ENCODE results near the gene CYB5RL. TPM values are rescaled to one million over a fixed set of nuclear protein-coding genes. Genes with fewer than 3 reads are reported as not detected.

The CYB5RL gene
- total RNA-seq, 1 donor from 2014 or later, result 16.0 TPM

DNA sequence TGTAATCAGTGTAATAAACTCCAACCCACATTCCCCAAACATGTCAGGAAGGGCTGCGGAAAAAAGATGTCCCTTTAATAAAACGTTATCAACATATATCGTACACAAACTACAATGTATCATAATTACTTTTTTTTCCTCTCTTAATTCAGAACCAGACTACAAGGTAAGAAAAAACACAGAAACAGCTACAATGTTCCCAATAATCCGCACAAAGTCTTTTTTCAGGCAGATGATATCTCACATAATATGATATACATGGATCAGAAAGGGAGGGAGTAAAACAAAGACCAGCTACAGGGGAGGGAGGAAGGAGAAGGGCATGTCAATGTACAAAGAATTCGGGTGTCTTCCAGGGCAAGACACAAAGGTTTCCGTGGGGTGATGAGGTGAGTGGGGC is 25.5 kb upstream of the CYB5RL start:
- Mint-ChIP-seq H3K27me3 (ENCODE audit: low read depth) (peaks cover 9% of the 10 kb centered on the region), H3K4me1 (peaks cover 47% of the 10 kb centered on the region), H3K36me3 (ENCODE audit: low read depth) (peaks cover 14% of the 10 kb centered on the region), H3K9me3 (no peaks in the 10 kb centered on the region), H3K27ac (ENCODE audit: unreplicated experiment) (peak overlapping the region; percentile 12), H3K4me3 (peak overlapping the region; percentile 27)
- TF ChIP-seq, protein P1, sequence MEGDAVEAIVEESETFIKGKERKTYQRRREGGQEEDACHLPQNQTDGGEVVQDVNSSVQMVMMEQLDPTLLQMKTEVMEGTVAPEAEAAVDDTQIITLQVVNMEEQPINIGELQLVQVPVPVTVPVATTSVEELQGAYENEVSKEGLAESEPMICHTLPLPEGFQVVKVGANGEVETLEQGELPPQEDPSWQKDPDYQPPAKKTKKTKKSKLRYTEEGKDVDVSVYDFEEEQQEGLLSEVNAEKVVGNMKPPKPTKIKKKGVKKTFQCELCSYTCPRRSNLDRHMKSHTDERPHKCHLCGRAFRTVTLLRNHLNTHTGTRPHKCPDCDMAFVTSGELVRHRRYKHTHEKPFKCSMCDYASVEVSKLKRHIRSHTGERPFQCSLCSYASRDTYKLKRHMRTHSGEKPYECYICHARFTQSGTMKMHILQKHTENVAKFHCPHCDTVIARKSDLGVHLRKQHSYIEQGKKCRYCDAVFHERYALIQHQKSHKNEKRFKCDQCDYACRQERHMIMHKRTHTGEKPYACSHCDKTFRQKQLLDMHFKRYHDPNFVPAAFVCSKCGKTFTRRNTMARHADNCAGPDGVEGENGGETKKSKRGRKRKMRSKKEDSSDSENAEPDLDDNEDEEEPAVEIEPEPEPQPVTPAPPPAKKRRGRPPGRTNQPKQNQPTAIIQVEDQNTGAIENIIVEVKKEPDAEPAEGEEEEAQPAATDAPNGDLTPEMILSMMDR (conservative IDR thresholded peaks at IDR 0.05), result no peak
- DNase-seq (ENCODE audit: low read depth, low spot score), result no peak

DNA sequence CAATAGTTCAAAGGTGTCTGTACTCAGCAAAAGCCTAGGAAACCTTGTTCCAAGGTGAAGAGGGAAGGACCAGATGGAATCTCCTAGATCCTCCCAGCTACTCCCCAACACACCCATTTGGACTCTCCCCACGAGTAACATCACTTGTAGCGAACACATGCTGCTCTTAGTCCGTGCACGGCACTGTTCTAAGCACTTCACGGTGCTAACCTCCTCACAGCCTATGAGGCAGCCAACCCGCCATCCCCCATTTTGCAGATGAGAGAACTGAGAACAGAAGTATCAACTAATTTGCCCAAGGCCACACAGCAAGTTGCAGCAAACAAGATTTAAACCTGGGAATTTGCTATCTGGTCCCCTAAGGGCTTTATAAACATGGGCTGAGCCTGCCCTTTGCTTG is 24.4 kb upstream of the CYB5RL start:
- H3K27me3 Mint-ChIP-seq (ENCODE audit: low read depth), result peaks cover 9% of the 10 kb centered on the region
- peaks cover 51% of the 10 kb centered on the region for H3K4me1 Mint-ChIP-seq
- peak overlapping the region; percentile 23 for H3K4me3 Mint-ChIP-seq
- no peak for DNase-seq (ENCODE audit: low read depth, low spot score)
- H3K27ac Mint-ChIP-seq (ENCODE audit: unreplicated experiment), result no peak overlapping the region
- peaks cover 14% of the 10 kb centered on the region for H3K36me3 Mint-ChIP-seq (ENCODE audit: low read depth)
- H3K9me3 Mint-ChIP-seq, result no peaks in the 10 kb centered on the region
- TF ChIP-seq, protein P1 (conservative IDR thresholded peaks at IDR 0.05), result no peak

DNA sequence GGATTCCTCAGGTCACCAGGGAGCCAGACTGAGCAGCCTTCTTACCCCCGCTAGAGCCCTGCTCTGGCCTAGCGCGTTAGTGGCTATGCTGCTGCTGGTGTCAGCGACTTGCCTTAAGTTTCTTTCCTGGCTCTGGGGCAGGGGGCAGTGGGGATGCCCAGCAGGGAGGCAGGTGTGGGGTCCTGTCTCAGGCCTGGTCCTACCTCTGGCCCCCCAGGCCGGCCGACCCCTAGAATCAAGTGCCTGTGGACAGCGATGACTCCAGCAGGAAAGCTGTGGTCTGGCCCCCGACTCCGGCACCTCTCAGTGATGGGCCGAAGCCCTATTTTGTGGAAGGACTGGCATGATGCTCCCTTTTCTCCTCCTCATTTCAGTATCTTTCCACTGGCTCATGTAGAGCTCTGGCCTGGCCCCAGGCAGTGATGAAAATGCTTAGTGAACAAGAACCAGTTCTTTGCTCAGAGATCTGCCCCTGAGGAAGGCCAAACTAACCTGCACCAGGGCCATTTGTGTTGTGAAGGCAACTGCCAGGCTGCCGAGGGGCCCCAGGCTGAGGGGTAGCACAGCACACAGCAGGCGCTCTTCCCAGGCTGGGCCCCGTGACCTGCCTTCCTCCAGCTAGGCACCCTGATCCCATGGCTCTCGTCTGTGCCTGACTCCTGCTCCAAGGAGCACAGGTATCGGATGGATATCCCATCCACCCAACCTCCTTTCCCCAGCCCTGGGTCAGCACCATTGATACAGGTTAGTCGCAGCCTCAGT is 23.8 kb upstream of the CYB5RL start:
- Mint-ChIP-seq H3K9me3 (no peaks in the 10 kb centered on the region), H3K27me3 (ENCODE audit: low read depth) (peaks cover 9% of the 10 kb centered on the region), H3K36me3 (ENCODE audit: low read depth) (peaks cover 14% of the 10 kb centered on the region), H3K4me1 (peaks cover 51% of the 10 kb centered on the region), H3K27ac (ENCODE audit: unreplicated experiment) (peak overlapping the region; percentile 71), H3K4me3 (peak overlapping the region; percentile 23)
- no peak for DNase-seq (ENCODE audit: low read depth, low spot score)
- TF ChIP-seq, protein P1 (conservative IDR thresholded peaks at IDR 0.05), result no peak

DNA sequence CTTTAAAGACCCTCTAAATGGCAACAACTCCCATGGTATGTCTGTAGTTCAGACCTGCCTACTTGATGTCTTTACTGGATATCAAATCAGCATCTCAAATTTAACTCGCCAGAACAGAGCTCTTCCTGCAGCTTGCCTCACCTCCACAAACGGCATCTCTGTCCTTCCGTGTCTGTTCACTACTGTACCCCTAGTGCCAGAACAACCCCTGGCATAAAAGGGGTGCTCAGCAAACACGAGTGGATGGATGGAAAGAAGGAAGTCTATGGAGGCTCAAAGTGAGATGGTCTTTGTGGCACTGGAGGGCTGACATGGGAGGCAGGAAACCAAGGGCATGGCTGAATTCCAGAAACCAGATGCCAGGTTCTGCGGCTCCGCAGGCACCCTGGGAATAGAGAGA is 22.9 kb upstream of the CYB5RL start:
- peaks cover 44% of the 10 kb centered on the region for H3K4me1 Mint-ChIP-seq
- TF ChIP-seq, protein P1 (conservative IDR thresholded peaks at IDR 0.05), result no peak
- no peaks in the 10 kb centered on the region for H3K9me3 Mint-ChIP-seq
- DNase-seq (ENCODE audit: low read depth, low spot score), result no peak
- H3K27me3 Mint-ChIP-seq (ENCODE audit: low read depth), result peaks cover 7% of the 10 kb centered on the region
- peak overlapping the region; percentile 20 for H3K4me3 Mint-ChIP-seq
- peak overlapping the region; percentile 71 for H3K27ac Mint-ChIP-seq (ENCODE audit: unreplicated experiment)
- H3K36me3 Mint-ChIP-seq (ENCODE audit: low read depth), result peaks cover 9% of the 10 kb centered on the region

DNA sequence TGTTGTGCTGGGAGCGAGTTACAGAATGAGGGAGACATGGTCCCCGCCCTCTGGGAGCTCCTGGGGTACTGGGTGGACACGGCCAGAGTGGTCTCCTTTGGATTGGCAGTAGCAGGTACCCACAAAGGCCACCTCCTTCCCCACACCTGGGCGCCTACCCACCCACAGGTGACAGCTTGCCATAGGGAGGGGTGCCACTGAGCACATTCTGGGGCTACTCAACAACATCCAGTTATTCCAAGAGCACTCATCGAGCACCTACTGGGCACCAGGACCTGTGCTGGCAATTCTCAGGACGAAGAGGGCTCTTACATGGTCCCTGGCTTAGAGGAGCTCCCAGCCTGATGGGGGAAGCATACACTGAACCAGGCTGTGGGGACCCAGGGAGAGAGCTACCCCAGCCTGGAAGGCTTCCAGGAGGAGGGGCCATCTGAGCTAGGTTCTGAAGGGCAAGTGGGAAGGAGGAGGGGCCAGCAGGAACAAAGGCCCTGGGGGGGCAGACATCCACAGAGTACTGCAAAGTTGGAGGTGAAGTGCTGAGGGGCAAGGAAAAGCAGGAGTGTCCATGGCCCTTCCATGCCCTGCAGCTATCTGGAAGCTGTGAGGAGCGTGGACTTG is 22.1 kb upstream of the CYB5RL start:
- Mint-ChIP-seq H3K4me3 (peak overlapping the region; percentile 31), H3K27ac (ENCODE audit: unreplicated experiment) (no peak overlapping the region), H3K4me1 (peaks cover 37% of the 10 kb centered on the region), H3K9me3 (no peaks in the 10 kb centered on the region), H3K36me3 (ENCODE audit: low read depth) (peaks cover 11% of the 10 kb centered on the region), H3K27me3 (ENCODE audit: low read depth) (peaks cover 4% of the 10 kb centered on the region)
- DNase-seq (ENCODE audit: low read depth, low spot score), result no peak
- TF ChIP-seq, protein P1 (conservative IDR thresholded peaks at IDR 0.05), result no peak
